HepG2 (cell line): ENCODE measurements around the gene FAAP100. TPM values are rescaled to one million over a fixed set of nuclear protein-coding genes. Genes with fewer than 3 reads are reported as not detected.
A peak's percentile ranks its signal among the peaks of the same experiment; 100 is the strongest.

Experiments
- ATAC-seq: fragments of 200-7000 bp; cut with Tn5 transposase; 3 replicates; pipeline ENCODE4 v1.9.1; 2020; ENCODE audit warnings: mild to moderate bottlenecking, moderate library complexity
- BruUV-seq: library from RNA; stranded (reverse); fragments of 400-500 nt; replicated peaks from 2 replicates; lab custom pipeline; 2021; lab: Mats Ljungman, UMichigan
- CTCF ChIA-PET: fragments of 300-600 bp; formaldehyde crosslinking; extraction: SDS; loops from one replicate; lab custom pipeline; 2021; ENCODE audit warnings: low total read pairs, inconsistent platforms, low intra/inter-chr PET ratio; lab: Yijun Ruan, JAX
- POLR2A ChIA-PET: fragments of 350-600 bp; sonication (Branson Sonifier 250); formaldehyde crosslinking; loops from one replicate; lab custom pipeline; 2020; ENCODE audit warnings: antibody characterized with exemption, inconsistent platforms; lab: Yijun Ruan, JAX
- DNase-seq: peaks from one replicate; pipeline ENCODE4 v3.0.0-alpha.2; 2015; ENCODE audit warnings: low spot score
- FAIRE-seq: peaks from 3 replicates; lab custom pipeline; 2011; peaks lifted over from hg19 to GRCh38; lab: Jason Lieb, UNC
- H2AFZ ChIP-seq: one replicate; pipeline ENCODE4 v1.6.1; 2011; ENCODE audit warnings: low read length, inconsistent platforms
- H3K27ac ChIP-seq: fragments of 300-600 bp; 3 replicates; pipeline ENCODE4 v1.8.0; 2011; ENCODE audit warnings: mixed run types, mild to moderate bottlenecking, mixed read lengths, low read length, inconsistent platforms; ENCODE audit not compliant: insufficient read depth; ENCODE audit errors: extremely low read length
- H3K27me3 ChIP-seq, 2 experiments: fragments of 200-600 bp in 1 of 2; 2 replicates in 1 of 2; 3 replicates in 1 of 2; pipeline versions ENCODE4 v1.6.0 to v1.8.0; 2011; ENCODE audit warnings: low read length in 2 of 2, mild to moderate bottlenecking in 2 of 2, moderate library complexity in 2 of 2, inconsistent platforms in 1 of 2; ENCODE audit not compliant: insufficient read depth in 2 of 2, control insufficient read depth in 1 of 2
- H3K36me3 ChIP-seq, 2 experiments: fragments of 200-600 bp in 1 of 2; replicated peaks in 1 of 2; 2 replicates in 1 of 2; 3 replicates in 1 of 2; pipeline versions ENCODE4 v1.5.1 to v1.8.0; 2011; ENCODE audit warnings: low read length in 2 of 2, inconsistent platforms in 1 of 2; ENCODE audit not compliant: insufficient read depth in 2 of 2, control insufficient read depth in 1 of 2
- H3K4me1 ChIP-seq: 2 replicates; pipeline ENCODE4 v1.5.1; 2012; ENCODE audit warnings: low read length, inconsistent platforms; ENCODE audit not compliant: insufficient read depth
- H3K4me2 ChIP-seq: 2 replicates; pipeline ENCODE4 v1.6.0; 2011; ENCODE audit warnings: low read depth, low read length, inconsistent platforms
- H3K4me3 ChIP-seq, 3 experiments: fragments of 200-600 bp in 1 of 3; sonication (generic), shearing (Covaris generic) in 1 of 3; replicated peaks in 1 of 3; 2 replicates each; pipeline ENCODE4 v1.5.1; 2011 to 2016; ENCODE audit warnings: low read length in 3 of 3, inconsistent platforms in 2 of 3, low read depth in 2 of 3, mild to moderate bottlenecking in 2 of 3, control low read depth in 1 of 3, mixed read lengths in 1 of 3; ENCODE audit not compliant: insufficient read depth in 1 of 3
- H3K79me2 ChIP-seq: one replicate; pipeline ENCODE4 v1.6.1; 2011; ENCODE audit warnings: low read length, inconsistent platforms; ENCODE audit not compliant: insufficient read depth
- H3K9ac ChIP-seq: 2 replicates; pipeline ENCODE4 v1.6.0; 2011; ENCODE audit warnings: mild to moderate bottlenecking, low read depth, low read length, inconsistent platforms; ENCODE audit not compliant: insufficient read depth
- H3K9me3 ChIP-seq: 2 replicates; pipeline ENCODE4 v1.5.1; 2012; ENCODE audit warnings: mild to moderate bottlenecking, low read length
- H4K20me1 ChIP-seq: 2 replicates; pipeline ENCODE4 v1.6.0; 2011; ENCODE audit warnings: inconsistent platforms, mild to moderate bottlenecking, low read length, moderate library complexity; ENCODE audit not compliant: insufficient read depth
- AGO2 ChIP-seq: fragments of 200-400 bp; formaldehyde crosslinking; optimal IDR thresholded peaks from 2 replicates; pipeline ENCODE3; 2017; ENCODE audit warnings: mild to moderate bottlenecking, low read depth, low read length, moderate library complexity
- ATAD3A ChIP-seq: sonication (generic); formaldehyde crosslinking; IDR thresholded peaks from 2 replicates; pipeline ENCODE4 v1.4.0; 2020; ENCODE audit warnings: missing genetic modification reagents
- BRF2 ChIP-seq: sonication (generic); formaldehyde crosslinking; IDR thresholded peaks from 2 replicates; pipeline ENCODE4 v1.8.1; 2022; ENCODE audit warnings: mild to moderate bottlenecking, missing genetic modification reagents
- DNMT1 ChIP-seq: sonication (generic); formaldehyde crosslinking; IDR thresholded peaks from 2 replicates; pipeline ENCODE4 v1.5.1; 2020; ENCODE audit warnings: mild to moderate bottlenecking, missing genetic modification reagents
- FOXM1 ChIP-seq: sonication (generic); formaldehyde crosslinking; IDR thresholded peaks from 2 replicates; pipeline ENCODE4 v1.5.0; 2020; ENCODE audit warnings: missing genetic modification reagents
- MIXL1 ChIP-seq: IDR thresholded peaks from 2 replicates; pipeline ENCODE4 v1.6.1; 2016
- NFIC ChIP-seq: IDR thresholded peaks from 2 replicates; pipeline ENCODE4 v1.6.1; 2012; ENCODE audit warnings: mild to moderate bottlenecking, low read length, inconsistent platforms
- ZNF510 ChIP-seq: sonication (generic); formaldehyde crosslinking; IDR thresholded peaks from 2 replicates; pipeline ENCODE4 v1.4.0; 2020; ENCODE audit warnings: low read depth, mild to moderate bottlenecking, missing genetic modification reagents
- WGBS: methylation state at CpG from one replicate; pipeline ENCODE4 v1.1.6; 2017; ENCODE audit warnings: low lambda C conversion rate; 5-methylcytosine and 5-hydroxymethylcytosine counted together
- in situ Hi-C: cut with HindIII; loops from 2 replicates; pipeline ENCODE4 v1.10.0; 2017; ENCODE audit warnings: low pct_unique_long_range_greater_than_20kb; ENCODE audit not compliant: extremely low pct_ligation_motif_present
- intact Hi-C: fragments of 100-400 bp; cut with micrococcal nuclease; formaldehyde crosslinking; loops from one replicate; pipeline ENCODE4 v1.10.0; 2022; ENCODE audit not compliant: unreplicated experiment
- polyA plus RNA-seq, 8 experiments: library from polyadenylated mRNA; depleted of rRNA in 3 of 8; stranded (reverse) in 7 of 8; unstranded in 1 of 8; fragments of >200 nt; fragmentation: Illumina TruSeq in 4 of 8; extraction: Trizol in 4 of 8; gene quantifications; 2 replicates each; pipeline versions ENCODE4 v1.2.1 to v1.2.3, GENCODE V29; 2011 to 2016; ENCODE audit warnings: low read depth in 4 of 8, missing spikeins in 1 of 8, mixed read lengths in 1 of 8; ENCODE audit not compliant: insufficient read depth in 1 of 8
- total RNA-seq, 5 experiments: library from RNA; depleted of rRNA; stranded (reverse); fragments of >200 nt; fragmentation: Illumina TruSeq; extraction: Trizol; gene quantifications; 2 replicates each; pipeline ENCODE4 v1.2.3, GENCODE V29; 2016; ENCODE audit warnings: low read depth in 1 of 5
- TF ChIP-seq, protein P1 (sequence below): sonication (generic); formaldehyde crosslinking; IDR thresholded peaks from 2 replicates; pipeline ENCODE4 v1.5.0; 2020; ENCODE audit warnings: missing genetic modification reagents

Gene FAAP100
- total and polyA plus RNA-seq, 2 of the 13 experiments (the other 11 are each of a cell fraction or from before 2014, with no cell fraction given) = 7.6 to 20.8 TPM

GRCh38 chr17:81599719-81600486, 47.8 kb upstream of the FAAP100 start:
- no peaks in the 10 kb centered on the region for H3K9me3 ChIP-seq
- DNase-seq = no peak
- no peaks in the 10 kb centered on the region for H3K79me2 ChIP-seq
- H3K36me3 ChIP-seq = peaks cover 33 to 71% of the 10 kb centered on the region in 2 experiments
- POLR2A ChIA-PET = interaction anchor here (0.5 to 1.2 kb wide), 3 partner anchors 15 to 87 kb away, joined by 3 to 4 read pairs (median 3); partner anchors contain the start of gene FAAP100
- H3K4me1 ChIP-seq = no peaks in the 10 kb centered on the region
- no TSS peak for BruUV-seq
- no peaks in the 10 kb centered on the region for H3K27me3 ChIP-seq
- H3K4me3 ChIP-seq = no peak overlapping the region
- CTCF ChIA-PET = interaction anchor here (2.1 kb wide), 1 partner anchor 41 kb away, joined by 12 read pairs; no protein-coding TSS in a partner anchor
- no peak for FAIRE-seq
- no peak for ATAC-seq
- no peak overlapping the region for H3K9ac ChIP-seq
- WGBS = 99% methylated on average over 7 of the region's 10 CpGs
- no peak overlapping the region for H3K27ac ChIP-seq
- H2AFZ ChIP-seq = no peak overlapping the region
- in situ Hi-C loops = no loop called here
- TF ChIP-seq, protein P1, sequence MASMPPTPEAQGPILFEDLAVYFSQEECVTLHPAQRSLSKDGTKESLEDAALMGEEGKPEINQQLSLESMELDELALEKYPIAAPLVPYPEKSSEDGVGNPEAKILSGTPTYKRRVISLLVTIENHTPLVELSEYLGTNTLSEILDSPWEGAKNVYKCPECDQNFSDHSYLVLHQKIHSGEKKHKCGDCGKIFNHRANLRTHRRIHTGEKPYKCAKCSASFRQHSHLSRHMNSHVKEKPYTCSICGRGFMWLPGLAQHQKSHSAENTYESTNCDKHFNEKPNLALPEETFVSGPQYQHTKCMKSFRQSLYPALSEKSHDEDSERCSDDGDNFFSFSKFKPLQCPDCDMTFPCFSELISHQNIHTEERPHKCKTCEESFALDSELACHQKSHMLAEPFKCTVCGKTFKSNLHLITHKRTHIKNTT (CRISPR knock-in tag) = no peak
- TF ChIP-seq NFIC = no peak
- no peak for TF ChIP-seq ATAD3A
- TF ChIP-seq ZNF510 (CRISPR knock-in tag) = no peak
- TF ChIP-seq AGO2 = peak; percentile 27
- no peak for TF ChIP-seq FOXM1 (CRISPR knock-in tag)
- TF ChIP-seq MIXL1 = no peak
- TF ChIP-seq BRF2 = no peak
- TF ChIP-seq DNMT1 = no peak
- H4K20me1 ChIP-seq = 0 out of 2 replicates have a peak, but pooled peaks cover 10% of the 10 kb centered on the region
- H3K4me2 ChIP-seq = no peak overlapping the region
- intact Hi-C loops = loop anchor here (2.0 kb wide), 1 partner anchor 41 kb away; no protein-coding TSS in a partner anchor
